Measurements from ENCODE around the gene BID. TPM values are rescaled to one million over a fixed set of nuclear protein-coding genes. Genes with fewer than 3 reads are reported as not detected.

BID gene
- total RNA-seq, 1 donor from 2014 or later = 16.6 TPM

DNA sequence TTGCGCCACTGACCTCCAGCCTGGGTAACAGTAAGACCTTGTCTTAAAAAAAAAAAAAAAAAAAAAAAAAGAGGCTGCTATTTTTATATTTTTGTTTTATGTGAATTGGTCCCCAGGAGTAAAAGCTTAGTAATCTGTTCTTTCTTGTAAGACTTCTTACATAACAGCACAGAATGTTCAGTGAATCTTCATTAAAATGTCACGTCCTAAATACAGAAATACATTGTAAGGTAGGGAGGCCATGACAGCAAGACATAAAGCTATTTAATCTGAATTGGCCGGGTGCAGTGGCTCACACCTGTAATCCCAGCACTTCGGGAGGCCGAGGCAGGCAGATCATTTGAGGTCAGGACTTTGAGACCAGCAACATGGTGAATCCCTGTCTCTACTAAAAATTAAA, 64.2 kb downstream of the BID start:
- Mint-ChIP-seq H3K4me3 (no peak overlapping the region), H3K27ac (no peak overlapping the region), H3K36me3 (peaks cover 14% of the 10 kb centered on the region), H3K4me1 (peaks cover 6% of the 10 kb centered on the region), H3K9me3 (no peaks in the 10 kb centered on the region), H3K27me3 (ENCODE audit: insufficient read depth, low read depth) (no peaks in the 10 kb centered on the region)
- H3K9ac ChIP-seq = no peak overlapping the region
- H3K9me3 ChIP-seq (ENCODE audit: low read depth) = no peaks in the 10 kb centered on the region
- no peaks in the 10 kb centered on the region for H3K4me1 ChIP-seq
- TF ChIP-seq, protein P1, sequence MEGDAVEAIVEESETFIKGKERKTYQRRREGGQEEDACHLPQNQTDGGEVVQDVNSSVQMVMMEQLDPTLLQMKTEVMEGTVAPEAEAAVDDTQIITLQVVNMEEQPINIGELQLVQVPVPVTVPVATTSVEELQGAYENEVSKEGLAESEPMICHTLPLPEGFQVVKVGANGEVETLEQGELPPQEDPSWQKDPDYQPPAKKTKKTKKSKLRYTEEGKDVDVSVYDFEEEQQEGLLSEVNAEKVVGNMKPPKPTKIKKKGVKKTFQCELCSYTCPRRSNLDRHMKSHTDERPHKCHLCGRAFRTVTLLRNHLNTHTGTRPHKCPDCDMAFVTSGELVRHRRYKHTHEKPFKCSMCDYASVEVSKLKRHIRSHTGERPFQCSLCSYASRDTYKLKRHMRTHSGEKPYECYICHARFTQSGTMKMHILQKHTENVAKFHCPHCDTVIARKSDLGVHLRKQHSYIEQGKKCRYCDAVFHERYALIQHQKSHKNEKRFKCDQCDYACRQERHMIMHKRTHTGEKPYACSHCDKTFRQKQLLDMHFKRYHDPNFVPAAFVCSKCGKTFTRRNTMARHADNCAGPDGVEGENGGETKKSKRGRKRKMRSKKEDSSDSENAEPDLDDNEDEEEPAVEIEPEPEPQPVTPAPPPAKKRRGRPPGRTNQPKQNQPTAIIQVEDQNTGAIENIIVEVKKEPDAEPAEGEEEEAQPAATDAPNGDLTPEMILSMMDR (IDR thresholded peaks at IDR 0.05) = no peak
- TF ChIP-seq EZH2 (IDR thresholded peaks at IDR 0.05) = no peak
- no peak for TF ChIP-seq EZH2phosphoT487 (IDR thresholded peaks at IDR 0.05)
- H4K20me1 ChIP-seq (ENCODE audit: low read depth) = no peaks in the 10 kb centered on the region
- no peaks in the 10 kb centered on the region for H3K79me2 ChIP-seq (ENCODE audit: low read depth)
- H3F3A ChIP-seq (ENCODE audit: low read depth) = no peaks in the 10 kb centered on the region
- no peak overlapping the region for H2AFZ ChIP-seq (replicated peaks)
- no peak overlapping the region for H3K4me2 ChIP-seq
- H3K36me3 ChIP-seq = no peaks in the 10 kb centered on the region
- H3K4me3 ChIP-seq = no peak overlapping the region
- H3K27ac ChIP-seq = no peak overlapping the region
- no peak for DNase-seq (ENCODE audit: low spot score)
- no peaks in the 10 kb centered on the region for H3K27me3 ChIP-seq

DNA sequence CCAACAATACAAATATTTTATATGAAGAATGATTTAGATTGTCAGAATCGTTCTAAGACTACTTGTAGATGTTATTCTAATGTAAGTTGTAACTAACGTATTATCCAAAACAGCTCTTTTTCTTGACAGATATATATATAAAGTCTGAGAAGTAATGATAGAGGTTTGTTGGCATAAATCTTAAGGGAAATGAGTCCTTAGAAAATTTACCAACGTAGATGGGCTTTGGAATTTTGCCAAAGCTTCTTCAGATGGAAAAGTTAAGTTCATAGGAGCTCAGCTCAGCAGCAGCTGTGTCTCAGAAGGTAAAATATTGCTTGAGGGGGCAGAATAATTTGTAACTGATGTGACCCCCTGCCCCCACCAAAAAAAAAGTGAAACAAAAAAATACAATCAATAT, 66.7 kb downstream of the BID start:
- Histone ChIP-seq H3K4me2 (no peak overlapping the region), H4K20me1 (ENCODE audit: low read depth) (no peaks in the 10 kb centered on the region), H3K4me1 (no peaks in the 10 kb centered on the region), H3K4me3 (no peak overlapping the region), H3K9me3 (ENCODE audit: low read depth) (no peaks in the 10 kb centered on the region), H3F3A (ENCODE audit: low read depth) (no peaks in the 10 kb centered on the region), H3K27ac (no peak overlapping the region), H3K36me3 (no peaks in the 10 kb centered on the region), H3K79me2 (ENCODE audit: low read depth) (no peaks in the 10 kb centered on the region), H3K27me3 (no peaks in the 10 kb centered on the region), H2AFZ (replicated peaks) (no peak overlapping the region), H3K9ac (no peak overlapping the region)
- Mint-ChIP-seq H3K36me3 (peaks cover 17% of the 10 kb centered on the region), H3K4me1 (peaks cover 6% of the 10 kb centered on the region), H3K27me3 (ENCODE audit: insufficient read depth, low read depth) (peaks cover 2% of the 10 kb centered on the region), H3K4me3 (no peak overlapping the region), H3K27ac (no peak overlapping the region), H3K9me3 (no peaks in the 10 kb centered on the region)
- TF ChIP-seq EZH2phosphoT487 (IDR thresholded peaks at IDR 0.05) = no peak
- TF ChIP-seq, protein P1 (IDR thresholded peaks at IDR 0.05) = no peak
- no peak for TF ChIP-seq EZH2 (IDR thresholded peaks at IDR 0.05)
- no peak for DNase-seq (ENCODE audit: low spot score)

DNA sequence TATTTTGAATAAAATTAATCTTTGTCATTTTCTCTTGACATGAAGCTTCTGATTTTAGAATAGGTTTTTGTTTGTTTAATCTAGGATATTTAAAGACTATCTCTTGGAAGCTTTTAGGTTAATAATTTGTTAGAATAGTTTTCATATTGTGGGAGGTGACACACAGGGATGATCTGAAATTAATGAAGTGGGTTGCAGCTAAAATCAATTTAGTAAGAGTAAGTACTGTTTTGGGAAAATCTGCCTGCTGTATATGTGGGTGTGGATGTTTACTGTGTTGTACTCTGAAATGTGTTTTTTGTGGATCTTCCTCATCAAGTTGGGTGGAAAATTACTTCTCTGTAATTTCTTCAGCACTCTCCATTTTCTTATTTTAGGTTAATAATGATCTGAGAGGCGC, 67.3 kb downstream of the BID start:
- Histone ChIP-seq H3K4me1 (no peaks in the 10 kb centered on the region), H3F3A (ENCODE audit: low read depth) (no peaks in the 10 kb centered on the region), H3K27ac (no peak overlapping the region), H3K79me2 (ENCODE audit: low read depth) (no peaks in the 10 kb centered on the region), H3K9me3 (ENCODE audit: low read depth) (no peaks in the 10 kb centered on the region), H3K4me2 (no peak overlapping the region), H3K9ac (no peak overlapping the region), H3K36me3 (no peaks in the 10 kb centered on the region), H2AFZ (replicated peaks) (no peak overlapping the region), H3K27me3 (no peaks in the 10 kb centered on the region), H3K4me3 (no peak overlapping the region), H4K20me1 (ENCODE audit: low read depth) (no peaks in the 10 kb centered on the region)
- Mint-ChIP-seq H3K4me3 (no peak overlapping the region), H3K9me3 (no peaks in the 10 kb centered on the region), H3K27me3 (ENCODE audit: insufficient read depth, low read depth) (peaks cover 2% of the 10 kb centered on the region), H3K4me1 (peaks cover 6% of the 10 kb centered on the region), H3K27ac (no peak overlapping the region), H3K36me3 (peaks cover 17% of the 10 kb centered on the region)
- DNase-seq (ENCODE audit: low spot score) = no peak
- TF ChIP-seq EZH2phosphoT487 (IDR thresholded peaks at IDR 0.05) (no peak), EZH2 (IDR thresholded peaks at IDR 0.05) (no peak)
- TF ChIP-seq, protein P1 (IDR thresholded peaks at IDR 0.05) = no peak

All from neural progenitor cell (in vitro differentiated cells).